H1 (cell line): ENCODE data around the gene NELL2.

Experiments
- EGR1 ChIP-seq: IDR thresholded peaks from 2 replicates; pipeline ENCODE4 v1.6.1; 2011; ENCODE audit warnings: low read depth, low read length, borderline replicate concordance
- EP300 ChIP-seq, 2 experiments: IDR thresholded peaks; 1 replicate in 1 of 2; 2 replicates in 1 of 2; pipeline ENCODE4 v1.6.1; 2011 to 2012; ENCODE audit warnings: low read depth in 2 of 2, low read length in 2 of 2, mild to moderate bottlenecking in 2 of 2, borderline replicate concordance in 1 of 2, inconsistent platforms in 1 of 2, moderate library complexity in 1 of 2
- EZH2 ChIP-seq: fragments of 200-600 bp; sonication (generic); IDR thresholded peaks from 2 replicates; pipeline ENCODE4 v1.7.1; 2012; ENCODE audit warnings: low read depth, mild to moderate bottlenecking, moderate library complexity, low read length, inconsistent platforms; ENCODE audit not compliant: severe bottlenecking
- MAFK ChIP-seq: IDR thresholded peaks from 2 replicates; pipeline ENCODE4 v1.6.1; 2012; ENCODE audit warnings: low read depth, mild to moderate bottlenecking, improper control_type of control experiment, low read length
- MAX ChIP-seq: IDR thresholded peaks from 2 replicates; pipeline ENCODE4 v1.6.1; 2012; ENCODE audit warnings: inconsistent platforms
- POLR2A ChIP-seq, 2 experiments: IDR thresholded peaks; 1 replicate in 1 of 2; 2 replicates in 1 of 2; pipeline ENCODE4 v1.6.1; 2011; ENCODE audit warnings: low read depth in 2 of 2, low read length in 2 of 2, mild to moderate bottlenecking in 2 of 2; ENCODE audit errors: control extremely low read depth in 1 of 2
- POLR2AphosphoS5 ChIP-seq: IDR thresholded peaks from 2 replicates; pipeline ENCODE4 v1.6.1; 2011; ENCODE audit warnings: low read depth, low read length
- RNF2 ChIP-seq: fragments of 200-900, 300-1000 bp; sonication (generic); IDR thresholded peaks from 2 replicates; pipeline ENCODE4 v1.7.1; 2016; ENCODE audit warnings: borderline replicate concordance, low read depth, mild to moderate bottlenecking, antibody characterized with exemption, low read length; ENCODE audit not compliant: poor library complexity, severe bottlenecking; ENCODE audit errors: missing control alignments
- RXRA ChIP-seq: IDR thresholded peaks from 2 replicates; pipeline ENCODE4 v1.6.1; 2011; ENCODE audit warnings: low read depth, mild to moderate bottlenecking, low read length, moderate library complexity; ENCODE audit not compliant: insufficient read depth
- SP2 ChIP-seq: IDR thresholded peaks from 2 replicates; pipeline ENCODE4 v1.6.1; 2012; ENCODE audit warnings: mild to moderate bottlenecking, low read length, inconsistent platforms
- SUZ12 ChIP-seq: fragments of 200-600 bp; sonication (generic); IDR thresholded peaks from 2 replicates; pipeline ENCODE4 v1.6.1; 2012; ENCODE audit warnings: mild to moderate bottlenecking, inconsistent platforms, low read length, moderate library complexity, mixed read lengths
- USF2 ChIP-seq: IDR thresholded peaks from 2 replicates; pipeline ENCODE4 v1.6.1; 2011; ENCODE audit warnings: low read length, improper control_type of control experiment
- TF ChIP-seq, protein P1 (sequence below), 3 experiments: IDR thresholded peaks; 1 replicate in 2 of 3; 2 replicates in 1 of 3; pipeline versions ENCODE4 v1.5.1 to v1.6.1; 2011; ENCODE audit warnings: low read length in 3 of 3, mild to moderate bottlenecking in 3 of 3, inconsistent platforms in 2 of 3, low read depth in 1 of 3, moderate library complexity in 1 of 3; ENCODE audit not compliant: insufficient read depth in 1 of 3; ENCODE audit errors: control extremely low read depth in 1 of 3
- TF ChIP-seq, protein P2 (sequence below): IDR thresholded peaks from 2 replicates; pipeline ENCODE4 v1.6.1; 2012; ENCODE audit warnings: low read length, inconsistent platforms

DNA sequence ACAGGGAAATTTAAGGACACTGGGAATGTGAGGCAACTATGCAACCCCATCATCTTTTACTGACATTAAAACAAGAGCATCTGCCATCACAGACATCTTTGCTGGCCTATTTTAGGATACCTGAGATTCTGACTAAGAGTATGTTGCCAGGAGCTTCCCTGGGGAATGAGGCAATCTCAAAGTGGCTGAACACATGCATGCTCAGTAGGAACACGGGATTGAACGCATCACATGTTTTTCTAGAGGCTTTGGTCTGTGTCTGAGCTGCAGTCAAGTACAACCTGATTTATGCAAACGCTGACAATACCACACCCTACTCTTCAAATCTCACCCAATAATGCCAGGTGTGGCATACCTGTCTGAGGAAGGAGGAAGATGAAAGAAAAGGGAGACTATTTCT lies 416.5 kb downstream of the NELL2 start:
- TF ChIP-seq, protein P1, sequence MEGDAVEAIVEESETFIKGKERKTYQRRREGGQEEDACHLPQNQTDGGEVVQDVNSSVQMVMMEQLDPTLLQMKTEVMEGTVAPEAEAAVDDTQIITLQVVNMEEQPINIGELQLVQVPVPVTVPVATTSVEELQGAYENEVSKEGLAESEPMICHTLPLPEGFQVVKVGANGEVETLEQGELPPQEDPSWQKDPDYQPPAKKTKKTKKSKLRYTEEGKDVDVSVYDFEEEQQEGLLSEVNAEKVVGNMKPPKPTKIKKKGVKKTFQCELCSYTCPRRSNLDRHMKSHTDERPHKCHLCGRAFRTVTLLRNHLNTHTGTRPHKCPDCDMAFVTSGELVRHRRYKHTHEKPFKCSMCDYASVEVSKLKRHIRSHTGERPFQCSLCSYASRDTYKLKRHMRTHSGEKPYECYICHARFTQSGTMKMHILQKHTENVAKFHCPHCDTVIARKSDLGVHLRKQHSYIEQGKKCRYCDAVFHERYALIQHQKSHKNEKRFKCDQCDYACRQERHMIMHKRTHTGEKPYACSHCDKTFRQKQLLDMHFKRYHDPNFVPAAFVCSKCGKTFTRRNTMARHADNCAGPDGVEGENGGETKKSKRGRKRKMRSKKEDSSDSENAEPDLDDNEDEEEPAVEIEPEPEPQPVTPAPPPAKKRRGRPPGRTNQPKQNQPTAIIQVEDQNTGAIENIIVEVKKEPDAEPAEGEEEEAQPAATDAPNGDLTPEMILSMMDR (IDR thresholded peaks at IDR 0.05; ENCODE audit: control extremely low read depth in 1 of 3, insufficient read depth in 1 of 3, low read depth in 1 of 3, low read length in 3 of 3) = no peak
- TF ChIP-seq MAFK = no peak
- TF ChIP-seq RXRA = no peak
- no peak for TF ChIP-seq POLR2AphosphoS5
- no peak for TF ChIP-seq POLR2A (IDR thresholded peaks at IDR 0.05; ENCODE audit: control extremely low read depth in 1 of 2, low read depth in 2 of 2, low read length in 2 of 2)
- TF ChIP-seq EP300 (IDR thresholded peaks at IDR 0.05; ENCODE audit: borderline replicate concordance in 1 of 2, low read depth in 2 of 2, low read length in 2 of 2) = no peak
- no peak for TF ChIP-seq EZH2
- TF ChIP-seq SP2 = no peak
- TF ChIP-seq, protein P2, sequence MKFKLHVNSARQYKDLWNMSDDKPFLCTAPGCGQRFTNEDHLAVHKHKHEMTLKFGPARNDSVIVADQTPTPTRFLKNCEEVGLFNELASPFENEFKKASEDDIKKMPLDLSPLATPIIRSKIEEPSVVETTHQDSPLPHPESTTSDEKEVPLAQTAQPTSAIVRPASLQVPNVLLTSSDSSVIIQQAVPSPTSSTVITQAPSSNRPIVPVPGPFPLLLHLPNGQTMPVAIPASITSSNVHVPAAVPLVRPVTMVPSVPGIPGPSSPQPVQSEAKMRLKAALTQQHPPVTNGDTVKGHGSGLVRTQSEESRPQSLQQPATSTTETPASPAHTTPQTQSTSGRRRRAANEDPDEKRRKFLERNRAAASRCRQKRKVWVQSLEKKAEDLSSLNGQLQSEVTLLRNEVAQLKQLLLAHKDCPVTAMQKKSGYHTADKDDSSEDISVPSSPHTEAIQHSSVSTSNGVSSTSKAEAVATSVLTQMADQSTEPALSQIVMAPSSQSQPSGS = no peak
- TF ChIP-seq USF2 = no peak
- TF ChIP-seq SUZ12 = no peak
- no peak for TF ChIP-seq MAX
- no peak for TF ChIP-seq EGR1
- TF ChIP-seq RNF2 = no peak
